H9 (cell line): ENCODE measurements around the gene BRK1. TPM values are rescaled to one million over a fixed set of nuclear protein-coding genes. Genes with fewer than 3 reads are reported as not detected.

Experiments
- DNase-seq: peaks from one replicate; pipeline ENCODE4 v3.0.0-alpha.2; 2017
- H2AFZ ChIP-seq: one replicate; pipeline ENCODE4 v1.6.1; 2013; ENCODE audit warnings: mild to moderate bottlenecking, low read length, control low read depth, moderate library complexity
- H2AK5ac ChIP-seq: 2 replicates; pipeline ENCODE4 v1.6.1; 2013; ENCODE audit warnings: low read length, control low read depth, mixed read lengths; ENCODE audit not compliant: insufficient read length
- H2BK120ac ChIP-seq: one replicate; pipeline ENCODE4 v1.6.1; 2013; ENCODE audit warnings: low read depth, mild to moderate bottlenecking, low read length, control low read depth, inconsistent platforms; ENCODE audit not compliant: poor library complexity, severe bottlenecking
- H2BK12ac ChIP-seq: 2 replicates; pipeline ENCODE4 v1.6.1; 2013; ENCODE audit warnings: low read length, control low read depth, mixed read lengths, low read depth; ENCODE audit not compliant: insufficient read length
- H2BK15ac ChIP-seq: 2 replicates; pipeline ENCODE4 v1.6.1; 2013; ENCODE audit warnings: low read depth, low read length, control low read depth
- H2BK20ac ChIP-seq: one replicate; pipeline ENCODE4 v1.6.1; 2013; ENCODE audit warnings: low read depth, mild to moderate bottlenecking, low read length, control low read depth, inconsistent platforms; ENCODE audit not compliant: poor library complexity, severe bottlenecking
- H2BK5ac ChIP-seq: 2 replicates; pipeline ENCODE4 v1.6.1; 2013; ENCODE audit warnings: low read length, control low read depth, mixed read lengths; ENCODE audit not compliant: insufficient read length
- H3K14ac ChIP-seq: 2 replicates; pipeline ENCODE4 v1.6.1; 2013; ENCODE audit warnings: low read length, control low read depth; ENCODE audit not compliant: insufficient read depth
- H3K18ac ChIP-seq: 2 replicates; pipeline ENCODE4 v1.6.1; 2013; ENCODE audit warnings: low read depth, mild to moderate bottlenecking, mixed read lengths, low read length, control low read depth; ENCODE audit not compliant: insufficient read length
- H3K23ac ChIP-seq: 2 replicates; pipeline ENCODE4 v1.6.1; 2013; ENCODE audit warnings: low read length, control low read depth, mixed read lengths, low read depth; ENCODE audit not compliant: insufficient read length
- H3K23me2 ChIP-seq: 2 replicates; pipeline ENCODE4 v1.6.1; 2013; ENCODE audit warnings: low read depth, mild to moderate bottlenecking, mixed read lengths, low read length, control low read depth; ENCODE audit not compliant: insufficient read length, poor library complexity, severe bottlenecking
- H3K27ac ChIP-seq: 2 replicates; pipeline ENCODE4 v1.5.1; 2013; ENCODE audit warnings: low read length, control low read depth, mixed read lengths, low read depth; ENCODE audit not compliant: insufficient read length
- H3K27me3 ChIP-seq: 2 replicates; pipeline ENCODE4 v1.6.1; 2013; ENCODE audit warnings: low read length, control low read depth, inconsistent platforms; ENCODE audit not compliant: insufficient read depth
- H3K4ac ChIP-seq: 2 replicates; pipeline ENCODE4 v1.6.1; 2013; ENCODE audit warnings: low read depth, mild to moderate bottlenecking, control low read depth, inconsistent platforms, low read length, moderate library complexity
- H3K4me1 ChIP-seq: 2 replicates; pipeline ENCODE4 v1.6.1; 2013; ENCODE audit warnings: low read length, control low read depth, inconsistent platforms; ENCODE audit not compliant: insufficient read depth
- H3K4me2 ChIP-seq: 2 replicates; pipeline ENCODE4 v1.6.1; 2013; ENCODE audit warnings: low read length, control low read depth, mixed read lengths; ENCODE audit not compliant: insufficient read length, insufficient read depth
- H3K56ac ChIP-seq: 2 replicates; pipeline ENCODE4 v1.6.1; 2013; ENCODE audit warnings: low read depth, mild to moderate bottlenecking, mixed read lengths, low read length, control low read depth; ENCODE audit not compliant: insufficient read length
- H3K79me1 ChIP-seq: 2 replicates; pipeline ENCODE4 v1.6.1; 2013; ENCODE audit warnings: low read depth, mild to moderate bottlenecking, moderate library complexity, low read length, control low read depth, inconsistent platforms; ENCODE audit not compliant: insufficient read depth, poor library complexity, severe bottlenecking
- H3K79me2 ChIP-seq: 2 replicates; pipeline ENCODE4 v1.6.1; 2013; ENCODE audit warnings: low read length, control low read depth, inconsistent platforms; ENCODE audit not compliant: insufficient read depth
- H3K9ac ChIP-seq: 2 replicates; pipeline ENCODE4 v1.6.1; 2013; ENCODE audit warnings: low read length, control low read depth, mixed read lengths; ENCODE audit not compliant: insufficient read length; ENCODE audit errors: extremely low read depth
- H3K9me3 ChIP-seq: one replicate; pipeline ENCODE4 v1.6.1; 2013; ENCODE audit warnings: low read depth, low read length, inconsistent platforms; ENCODE audit not compliant: control insufficient read depth
- H3T11ph ChIP-seq: one replicate; pipeline ENCODE4 v1.6.1; 2013; ENCODE audit warnings: mild to moderate bottlenecking, low read length, control low read depth, inconsistent platforms
- H4K20me1 ChIP-seq: one replicate; pipeline ENCODE4 v1.6.1; 2013; ENCODE audit not compliant: control insufficient read depth, insufficient read length, insufficient read depth
- H4K5ac ChIP-seq: 2 replicates; pipeline ENCODE4 v1.6.1; 2013; ENCODE audit warnings: low read depth, mild to moderate bottlenecking, mixed read lengths, low read length, control low read depth; ENCODE audit not compliant: insufficient read length
- H4K8ac ChIP-seq: replicated peaks from 2 replicates; pipeline ENCODE4 v1.6.1; 2013; ENCODE audit warnings: low read length, control low read depth, mixed read lengths, low read depth; ENCODE audit not compliant: insufficient read length
- H4K91ac ChIP-seq: 2 replicates; pipeline ENCODE4 v1.6.1; 2013; ENCODE audit warnings: low read depth, mild to moderate bottlenecking, moderate library complexity, mixed read lengths, low read length, control low read depth; ENCODE audit not compliant: insufficient read length
- H3K27ac Mint-ChIP-seq, 3 experiments: 2 replicates in 2 of 3; 3 replicates in 1 of 3; pipeline ENCODE4 v1.8.0; 2020 to 2021; ENCODE audit warnings: mixed read lengths in 3 of 3, mild to moderate bottlenecking in 1 of 3, moderate library complexity in 1 of 3
- H3K27me3 Mint-ChIP-seq: 2 replicates; pipeline ENCODE4 v1.8.0; 2021; ENCODE audit warnings: low read depth, mild to moderate bottlenecking, moderate library complexity, mixed read lengths
- H3K36me3 Mint-ChIP-seq, 3 experiments: 2 replicates in 2 of 3; 3 replicates in 1 of 3; pipeline ENCODE4 v1.8.0; 2020 to 2021; ENCODE audit warnings: low read depth in 3 of 3, mixed read lengths in 3 of 3; ENCODE audit not compliant: insufficient read depth in 1 of 3
- H3K4me1 Mint-ChIP-seq, 2 experiments: 2 replicates each; pipeline ENCODE4 v1.8.0; 2020; ENCODE audit warnings: mixed read lengths in 2 of 2
- H3K4me3 Mint-ChIP-seq, 2 experiments: 2 replicates in 1 of 2; 3 replicates in 1 of 2; pipeline ENCODE4 v1.8.0; 2020 to 2021; ENCODE audit warnings: mild to moderate bottlenecking in 2 of 2, mixed read lengths in 2 of 2, moderate library complexity in 1 of 2
- H3K9me3 Mint-ChIP-seq, 2 experiments: 2 replicates in 1 of 2; 3 replicates in 1 of 2; pipeline ENCODE4 v1.8.0; 2020; ENCODE audit warnings: mild to moderate bottlenecking in 2 of 2, mixed read lengths in 2 of 2, moderate library complexity in 1 of 2
- WGBS: extraction: QIAGEN DNeasy Blood & Tissue Kit; methylation state at CpG from one replicate; pipeline ENCODE4 v1.1.7; 2013; ENCODE audit warnings: missing lambda C conversion rate, low lambda C conversion rate, mixed read lengths; ENCODE audit not compliant: insufficient read length; ENCODE audit errors: extremely low coverage; 5-methylcytosine and 5-hydroxymethylcytosine counted together
- total RNA-seq: library from RNA; stranded (reverse); gene quantifications from 2 replicates; pipeline ENCODE4 v1.2.1, GENCODE V29; 2021
- TF ChIP-seq, protein P1 (sequence below): fragments of 200-600 bp; sonication (generic); conservative IDR thresholded peaks from 3 replicates; pipeline ENCODE4 v1.8.0; 2021; ENCODE audit warnings: antibody characterized with exemption, mild to moderate bottlenecking

Gene BRK1
- total RNA-seq, 1 experiment from 2014 or later = 121 TPM

GRCh38 chr3:10099041-10099440, 16.4 kb upstream of the BRK1 start:
- TF ChIP-seq, protein P1, sequence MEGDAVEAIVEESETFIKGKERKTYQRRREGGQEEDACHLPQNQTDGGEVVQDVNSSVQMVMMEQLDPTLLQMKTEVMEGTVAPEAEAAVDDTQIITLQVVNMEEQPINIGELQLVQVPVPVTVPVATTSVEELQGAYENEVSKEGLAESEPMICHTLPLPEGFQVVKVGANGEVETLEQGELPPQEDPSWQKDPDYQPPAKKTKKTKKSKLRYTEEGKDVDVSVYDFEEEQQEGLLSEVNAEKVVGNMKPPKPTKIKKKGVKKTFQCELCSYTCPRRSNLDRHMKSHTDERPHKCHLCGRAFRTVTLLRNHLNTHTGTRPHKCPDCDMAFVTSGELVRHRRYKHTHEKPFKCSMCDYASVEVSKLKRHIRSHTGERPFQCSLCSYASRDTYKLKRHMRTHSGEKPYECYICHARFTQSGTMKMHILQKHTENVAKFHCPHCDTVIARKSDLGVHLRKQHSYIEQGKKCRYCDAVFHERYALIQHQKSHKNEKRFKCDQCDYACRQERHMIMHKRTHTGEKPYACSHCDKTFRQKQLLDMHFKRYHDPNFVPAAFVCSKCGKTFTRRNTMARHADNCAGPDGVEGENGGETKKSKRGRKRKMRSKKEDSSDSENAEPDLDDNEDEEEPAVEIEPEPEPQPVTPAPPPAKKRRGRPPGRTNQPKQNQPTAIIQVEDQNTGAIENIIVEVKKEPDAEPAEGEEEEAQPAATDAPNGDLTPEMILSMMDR = no peak
- H3K9ac ChIP-seq = no peak overlapping the region
- no peak overlapping the region for H2AK5ac ChIP-seq
- H2BK15ac ChIP-seq = no peak overlapping the region
- H2AFZ ChIP-seq = no peak overlapping the region
- no peak overlapping the region for H4K8ac ChIP-seq
- no peak overlapping the region for H3K18ac ChIP-seq
- no peaks in the 10 kb centered on the region for H3K79me1 ChIP-seq
- WGBS = no CpG with 5 or more reads among the region's 5 CpGs
- H3K27me3 ChIP-seq = no peaks in the 10 kb centered on the region
- no peaks in the 10 kb centered on the region for H3K79me2 ChIP-seq
- Mint-ChIP-seq H3K9me3 (no peaks in the 10 kb centered on the region), H3K27ac (no peak overlapping the region), H3K36me3 (peaks cover 15 to 66% (median 60%) of the 10 kb centered on the region in 3 experiments; a peak in 6 of 7 replicates), H3K4me1 (no peaks in the 10 kb centered on the region), H3K4me3 (no peak overlapping the region), H3K27me3 (no peaks in the 10 kb centered on the region)
- H3T11ph ChIP-seq = no peak overlapping the region
- H3K56ac ChIP-seq = no peak overlapping the region
- H2BK20ac ChIP-seq = no peak overlapping the region
- no peaks in the 10 kb centered on the region for H3K4me1 ChIP-seq
- H3K23me2 ChIP-seq = no peaks in the 10 kb centered on the region
- no peaks in the 10 kb centered on the region for H3K9me3 ChIP-seq
- H3K23ac ChIP-seq = no peak overlapping the region
- no peak overlapping the region for H2BK12ac ChIP-seq
- no peak overlapping the region for H2BK5ac ChIP-seq
- no peak overlapping the region for H3K27ac ChIP-seq
- no peaks in the 10 kb centered on the region for H4K20me1 ChIP-seq
- no peak overlapping the region for H3K14ac ChIP-seq
- no peak overlapping the region for H3K4me2 ChIP-seq
- no peak for DNase-seq
- no peak overlapping the region for H4K5ac ChIP-seq
- no peak overlapping the region for H4K91ac ChIP-seq
- H3K4ac ChIP-seq = no peak overlapping the region
- no peak overlapping the region for H2BK120ac ChIP-seq
